SJCRH30 (cell line): Measurements from ENCODE around the gene GTF3C6. TPM values are rescaled to one million over a fixed set of nuclear protein-coding genes. Genes with fewer than 3 reads are reported as not detected.

Experiments used
- DNase-seq, 2 experiments: peaks; one replicate each; pipeline ENCODE4 v3.0.0-alpha.2; 2015 to 2020
- H3K27ac ChIP-seq: fragments of 250-450 bp; sonication (Bioruptor Pico); 2 replicates; pipeline ENCODE4 v1.5.1; 2020; ENCODE audit warnings: mild to moderate bottlenecking, moderate library complexity
- H3K27me3 ChIP-seq: fragments of 250-450 bp; sonication (Bioruptor Pico); 2 replicates; pipeline ENCODE4 v1.5.1; 2020; ENCODE audit warnings: mild to moderate bottlenecking, moderate library complexity
- H3K36me3 ChIP-seq: fragments of 250-450 bp; sonication (Bioruptor Pico); 2 replicates; pipeline ENCODE4 v1.5.1; 2020; ENCODE audit warnings: mild to moderate bottlenecking, moderate library complexity
- H3K4me1 ChIP-seq: fragments of 250-450 bp; sonication (Bioruptor Pico); 2 replicates; pipeline ENCODE4 v1.5.1; 2020; ENCODE audit warnings: mild to moderate bottlenecking, moderate library complexity
- H3K4me3 ChIP-seq: fragments of 250-450 bp; sonication (Bioruptor Pico); 2 replicates; pipeline ENCODE4 v1.5.1; 2020; ENCODE audit warnings: mild to moderate bottlenecking, moderate library complexity
- H3K9me3 ChIP-seq: fragments of 250-450 bp; sonication (Bioruptor Pico); replicated peaks from 2 replicates; pipeline ENCODE4 v1.5.1; 2020; ENCODE audit warnings: mild to moderate bottlenecking, moderate library complexity
- total RNA-seq: library from RNA; depleted of rRNA; stranded (reverse); fragments of >200 nt; shearing (Covaris generic); gene quantifications from 2 replicates; pipeline ENCODE4 v1.2.3, GENCODE V29; 2014; rRNA removed

Gene GTF3C6
- 119 and 120 TPM in 2 replicates for total RNA-seq

DNA sequence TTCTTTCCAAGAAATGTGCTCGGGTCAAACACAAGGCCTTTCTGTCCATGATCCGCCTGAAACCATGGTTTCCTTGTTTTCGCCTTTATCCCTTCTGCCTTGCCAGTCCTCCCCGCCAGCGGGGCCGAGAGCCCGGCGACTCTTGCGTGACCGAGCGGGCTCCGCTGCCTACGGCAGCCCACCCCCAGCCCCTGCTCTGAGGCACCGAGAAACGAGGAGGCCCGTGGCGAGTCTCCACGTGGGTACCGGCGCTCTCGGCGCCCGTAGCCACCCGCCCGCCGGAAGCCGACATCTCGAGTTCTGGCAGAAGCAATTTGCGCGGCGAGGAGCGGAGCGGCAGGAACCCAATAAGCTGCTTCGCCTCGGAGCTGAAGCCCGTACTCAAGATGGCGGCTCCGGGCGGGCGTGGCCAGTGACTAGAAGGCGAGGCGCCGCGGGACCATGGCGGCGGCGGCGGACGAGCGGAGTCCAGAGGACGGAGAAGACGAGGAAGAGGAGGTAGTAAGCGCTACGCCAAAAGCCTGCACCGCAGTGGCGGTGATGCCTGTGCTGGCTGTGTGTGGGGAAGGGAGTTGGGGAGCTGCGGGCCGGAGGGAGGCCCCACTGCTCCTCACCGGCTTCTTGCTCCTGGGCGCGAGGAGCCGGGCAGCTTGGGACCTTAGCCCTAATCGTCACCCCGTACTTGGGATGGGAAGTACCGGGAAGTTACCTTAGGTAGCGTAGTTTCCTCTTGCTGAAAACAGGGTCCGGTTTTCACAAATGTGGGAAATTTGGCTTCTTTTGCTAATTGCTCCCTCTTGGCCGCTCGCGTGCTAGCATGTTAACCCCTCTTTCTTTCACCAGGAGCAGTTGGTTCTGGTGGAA lies at the start of gene GTF3C6:
Gene GTF3C6, plus strand, starts transcription at position 378 of the 864 bp plus-strand sequence. Its CDS starts 64 bp downstream, at position 442.
- DNase-seq: peak; percentile 95 to 96
- Histone ChIP-seq H3K4me1 (0 out of 2 replicates have a peak, but pooled peaks cover 2% of the 10 kb centered on the region), H3K4me3 (peak within 1 kb of the TSS; percentile 83), H3K27ac (peak within 1 kb of the TSS; percentile 97), H3K27me3 (no peaks in the 10 kb centered on the region), H3K9me3 (no peaks in the 10 kb centered on the region), H3K36me3 (peaks cover 29% of the 10 kb centered on the region)

- H3K4me3 ChIP-seq: no peak overlapping the region
- H3K27ac ChIP-seq: no peak overlapping the region
- H3K27me3 ChIP-seq: no peaks in the 10 kb centered on the region
- no peaks in the 10 kb centered on the region for H3K9me3 ChIP-seq
- H3K36me3 ChIP-seq: no peaks in the 10 kb centered on the region
- no peaks in the 10 kb centered on the region for H3K4me1 ChIP-seq
- no peak for DNase-seq
These were observed 27.7 kb upstream of the GTF3C6 start for GRCh38 chr6:110930781-110931180.

DNA sequence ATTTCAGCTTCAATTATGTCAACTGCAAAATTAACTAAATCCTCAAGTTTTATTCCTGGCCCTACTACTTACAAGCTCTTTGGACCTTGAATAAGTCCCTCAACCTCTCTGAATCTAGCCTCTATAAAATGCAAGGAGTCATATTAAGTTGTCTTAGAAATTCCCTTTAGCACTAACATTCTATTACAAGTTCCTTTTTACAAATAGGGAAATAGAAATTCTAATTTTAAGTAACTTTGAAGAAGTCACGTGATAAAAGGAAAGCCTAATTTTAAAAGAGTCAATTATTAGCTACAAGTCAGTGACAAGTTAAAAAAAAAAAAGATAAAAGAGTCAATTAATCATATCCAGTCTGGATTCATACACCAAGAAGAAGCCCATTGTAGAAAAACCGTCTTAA lies 24.6 kb upstream of the GTF3C6 start:
- no peak overlapping the region for H3K27ac ChIP-seq

DNA sequence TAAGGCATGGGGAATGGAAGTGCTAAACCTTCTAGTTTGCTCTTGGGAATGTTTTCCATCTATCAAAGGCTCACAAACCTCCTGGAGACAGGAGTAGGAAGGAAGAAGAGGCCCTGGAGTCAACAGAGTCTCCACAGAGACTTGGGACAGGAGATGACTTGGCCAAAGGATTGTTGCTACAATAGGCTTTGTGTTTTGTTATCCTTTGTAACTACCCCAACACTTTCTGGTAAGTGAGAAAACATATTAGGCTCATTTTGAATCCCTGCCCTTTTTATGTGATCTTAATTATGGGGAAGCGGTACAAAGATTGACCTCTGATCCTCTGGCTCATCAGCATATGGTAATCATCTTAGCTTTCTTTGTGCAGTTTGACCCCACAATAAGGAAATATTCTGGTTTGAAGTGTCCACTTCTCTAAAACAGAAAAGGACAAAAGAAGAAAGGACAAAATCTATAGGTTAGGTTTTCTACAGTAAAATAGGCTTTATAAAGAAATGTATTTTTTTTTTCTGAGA lies 24.1 kb upstream of the GTF3C6 start:
- H3K4me1 ChIP-seq: no peaks in the 10 kb centered on the region
- H3K4me3 ChIP-seq: no peak overlapping the region
- no peaks in the 10 kb centered on the region for H3K27me3 ChIP-seq
- no peaks in the 10 kb centered on the region for H3K36me3 ChIP-seq
- no peak for DNase-seq
- H3K27ac ChIP-seq: no peak overlapping the region
- no peaks in the 10 kb centered on the region for H3K9me3 ChIP-seq

More for the DNA sequence above, 24.6 kb upstream of the GTF3C6 start:
- H3K4me1 ChIP-seq: no peaks in the 10 kb centered on the region
- no peak overlapping the region for H3K4me3 ChIP-seq
- no peak for DNase-seq
- no peaks in the 10 kb centered on the region for H3K36me3 ChIP-seq
- no peaks in the 10 kb centered on the region for H3K27me3 ChIP-seq
- H3K9me3 ChIP-seq: no peaks in the 10 kb centered on the region

DNA sequence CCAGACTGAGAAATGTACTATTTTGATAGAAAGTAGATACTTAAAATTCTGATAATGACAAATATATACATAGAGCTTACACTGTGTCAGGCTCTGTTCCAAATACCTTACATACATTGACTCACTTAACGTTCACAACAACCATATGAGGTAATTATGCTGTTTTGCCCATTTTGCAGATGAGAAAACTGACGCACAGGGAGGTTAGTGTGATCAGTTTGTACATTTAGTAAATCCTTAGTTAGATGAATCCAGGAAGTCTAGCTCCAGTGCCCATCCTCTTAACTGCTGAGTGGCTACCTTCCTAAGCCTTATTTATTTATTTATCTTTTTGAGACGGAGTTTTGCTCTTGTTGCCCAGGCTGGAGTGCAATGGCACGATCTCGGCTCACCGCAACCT lies 23.3 kb upstream of the GTF3C6 start:
- Histone ChIP-seq H3K27me3 (no peaks in the 10 kb centered on the region), H3K9me3 (no peaks in the 10 kb centered on the region), H3K36me3 (no peaks in the 10 kb centered on the region), H3K4me3 (no peak overlapping the region), H3K4me1 (no peaks in the 10 kb centered on the region), H3K27ac (no peak overlapping the region)
- no peak for DNase-seq

DNA sequence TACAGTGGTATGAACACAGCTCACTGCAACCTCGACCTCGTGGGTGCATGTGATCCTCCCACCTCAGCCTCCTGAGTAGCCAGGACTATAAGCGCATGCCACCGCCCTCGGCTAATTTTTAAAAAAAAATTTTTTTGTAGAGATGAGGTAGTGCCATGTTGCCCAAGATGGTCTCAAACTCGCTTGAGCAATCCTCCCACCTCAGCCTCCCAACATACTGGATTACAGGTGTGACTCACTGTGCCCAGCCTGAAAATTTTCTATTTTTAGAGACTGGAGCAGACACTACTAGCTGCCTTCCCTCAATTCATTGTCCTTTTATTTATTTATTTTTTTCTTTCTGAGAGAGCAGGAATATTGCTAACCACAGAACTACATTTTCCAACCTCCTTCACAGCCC lies 20.3 kb upstream of the GTF3C6 start:
- H3K4me3 ChIP-seq: no peak overlapping the region
- DNase-seq: no peak
- no peaks in the 10 kb centered on the region for H3K27me3 ChIP-seq
- no peaks in the 10 kb centered on the region for H3K4me1 ChIP-seq
- no peak overlapping the region for H3K27ac ChIP-seq
- no peaks in the 10 kb centered on the region for H3K9me3 ChIP-seq
- no peaks in the 10 kb centered on the region for H3K36me3 ChIP-seq

GRCh38 chr6:110939429-110940200 lies 18.9 kb upstream of the GTF3C6 start:
- H3K27ac ChIP-seq: no peak overlapping the region
- H3K27me3 ChIP-seq: no peaks in the 10 kb centered on the region
- no peak overlapping the region for H3K4me3 ChIP-seq
- no peak for DNase-seq
- H3K4me1 ChIP-seq: no peaks in the 10 kb centered on the region
- no peaks in the 10 kb centered on the region for H3K36me3 ChIP-seq
- H3K9me3 ChIP-seq: no peaks in the 10 kb centered on the region

DNA sequence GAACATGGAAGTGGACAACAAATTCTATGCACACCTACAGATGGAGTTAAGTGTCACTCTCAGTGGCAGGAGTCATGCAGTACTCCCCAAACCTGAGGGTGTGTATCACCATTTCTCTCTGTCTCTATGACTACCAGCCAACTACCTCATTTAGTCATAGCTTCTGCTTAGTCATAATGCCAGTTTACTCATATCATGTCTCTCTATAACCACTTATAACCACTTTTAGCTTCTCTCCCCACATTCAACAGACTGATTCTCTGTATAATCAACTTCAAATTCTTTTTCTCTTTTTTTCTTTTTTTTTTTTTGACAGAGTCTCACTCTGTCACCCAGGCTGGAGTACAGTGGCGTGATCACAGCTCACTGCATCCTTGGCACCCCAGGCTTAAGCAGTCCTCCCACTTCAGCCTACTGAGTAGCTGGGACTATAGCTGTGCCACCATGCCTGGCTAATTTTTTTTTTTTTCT lies 13.8 kb upstream of the GTF3C6 start:
- Histone ChIP-seq H3K27ac (no peak overlapping the region), H3K27me3 (no peaks in the 10 kb centered on the region), H3K36me3 (no peaks in the 10 kb centered on the region), H3K4me3 (no peak overlapping the region), H3K9me3 (no peaks in the 10 kb centered on the region), H3K4me1 (no peaks in the 10 kb centered on the region)
- no peak for DNase-seq

DNA sequence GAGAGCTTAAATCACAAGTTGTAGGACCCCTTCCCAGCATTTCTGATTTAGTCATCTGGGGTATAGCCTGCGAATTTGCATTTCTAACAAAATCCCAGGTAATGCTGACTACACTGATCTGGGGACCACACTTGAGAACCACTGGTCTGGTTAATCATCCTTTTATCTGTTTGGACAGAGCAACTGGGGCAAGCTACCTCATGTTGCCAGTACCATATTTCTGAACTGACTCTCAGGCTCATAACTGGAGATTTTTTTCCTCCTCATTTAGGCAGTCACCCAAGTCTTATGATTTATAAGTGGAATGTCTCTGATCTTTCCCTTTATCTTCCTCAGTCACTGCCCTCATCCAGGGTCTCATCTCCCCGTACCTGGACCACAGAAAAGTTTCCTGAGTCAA lies 12.0 kb upstream of the GTF3C6 start:
- no peaks in the 10 kb centered on the region for H3K27me3 ChIP-seq
- H3K9me3 ChIP-seq: no peaks in the 10 kb centered on the region
- no peaks in the 10 kb centered on the region for H3K4me1 ChIP-seq
- H3K27ac ChIP-seq: no peak overlapping the region
- no peak for DNase-seq
- H3K36me3 ChIP-seq: no peaks in the 10 kb centered on the region
- no peak overlapping the region for H3K4me3 ChIP-seq

DNA sequence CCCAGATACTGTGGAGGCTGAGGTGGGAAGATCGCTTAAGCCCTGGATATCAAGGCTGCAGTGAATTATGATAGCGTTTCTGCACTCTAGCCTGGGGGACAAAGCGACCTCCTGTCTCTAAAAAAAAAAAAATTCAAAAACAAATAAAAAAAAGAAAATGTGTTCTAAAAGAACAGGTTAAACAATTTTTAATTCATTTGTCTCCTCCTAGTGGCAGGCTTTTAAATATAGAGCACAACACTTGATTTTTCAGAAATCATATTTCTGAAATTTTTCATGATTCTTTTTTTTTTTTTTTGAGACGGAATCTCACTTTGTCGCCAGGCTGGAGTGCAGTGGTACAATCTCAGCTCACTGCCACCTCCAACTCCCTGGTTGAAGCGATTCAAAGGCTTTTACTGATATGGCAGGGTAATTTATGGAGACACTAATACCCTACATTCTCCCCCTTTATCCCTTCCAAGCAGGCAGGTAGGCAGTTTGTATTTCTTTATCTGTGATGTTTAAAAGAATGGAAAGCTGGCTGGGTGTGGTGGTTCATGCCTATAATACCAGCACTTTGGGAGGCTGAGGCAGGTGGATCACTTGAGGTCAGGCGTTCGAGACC lies 8.7 kb upstream of the GTF3C6 start:
- H3K4me3 ChIP-seq: no peak overlapping the region
- no peaks in the 10 kb centered on the region for H3K36me3 ChIP-seq
- no peaks in the 10 kb centered on the region for H3K27me3 ChIP-seq
- H3K9me3 ChIP-seq: no peaks in the 10 kb centered on the region
- H3K27ac ChIP-seq: no peak overlapping the region
- peak in 1 of 2 experiments; percentile 38 for DNase-seq
- no peaks in the 10 kb centered on the region for H3K4me1 ChIP-seq

- H3K4me3 ChIP-seq: no peak overlapping the region
These were observed 8.1 kb upstream of the GTF3C6 start for GRCh38 chr6:110950440-110950839.

DNA sequence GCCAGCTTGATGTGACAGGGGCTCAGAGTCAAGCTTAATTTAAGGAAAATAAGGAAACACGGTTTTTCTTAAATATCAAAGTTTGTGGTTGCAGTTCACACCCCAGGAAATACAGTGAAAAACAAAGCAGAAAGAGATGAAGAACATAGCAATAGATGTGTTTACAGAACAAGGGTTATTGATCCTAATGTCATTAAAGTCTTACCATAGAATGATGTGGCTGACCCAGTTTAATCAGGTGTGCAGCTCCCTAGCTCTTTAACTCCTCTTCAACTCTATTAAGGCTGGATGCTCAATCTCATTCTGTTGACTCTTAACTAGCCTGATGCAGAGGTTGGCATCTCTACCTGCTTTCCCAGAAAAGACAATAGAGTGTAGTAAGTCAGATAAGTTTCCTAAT lies 7.5 kb upstream of the GTF3C6 start:
- no peak for DNase-seq
- H3K36me3 ChIP-seq: no peaks in the 10 kb centered on the region

More at GRCh38 chr6:110950440-110950839, 8.1 kb upstream of the GTF3C6 start:
- no peaks in the 10 kb centered on the region for H3K9me3 ChIP-seq
- H3K27ac ChIP-seq: no peak overlapping the region
- DNase-seq: no peak
- no peaks in the 10 kb centered on the region for H3K4me1 ChIP-seq
- no peaks in the 10 kb centered on the region for H3K27me3 ChIP-seq
- no peaks in the 10 kb centered on the region for H3K36me3 ChIP-seq

GRCh38 chr6:110951986-110952794 lies 6.3 kb upstream of the GTF3C6 start:
- DNase-seq: no peak
- H3K36me3 ChIP-seq: no peaks in the 10 kb centered on the region
- no peaks in the 10 kb centered on the region for H3K4me1 ChIP-seq
- H3K27me3 ChIP-seq: no peaks in the 10 kb centered on the region
- no peak overlapping the region for H3K27ac ChIP-seq
- H3K4me3 ChIP-seq: no peak overlapping the region
- H3K9me3 ChIP-seq: no peaks in the 10 kb centered on the region

More for the DNA sequence above, 7.5 kb upstream of the GTF3C6 start:
- no peaks in the 10 kb centered on the region for H3K9me3 ChIP-seq
- no peak overlapping the region for H3K4me3 ChIP-seq
- no peaks in the 10 kb centered on the region for H3K27me3 ChIP-seq
- no peak overlapping the region for H3K27ac ChIP-seq
- no peaks in the 10 kb centered on the region for H3K4me1 ChIP-seq
